ENCODE results near the gene MORN1.

Gene MORN1

GRCh38 chr1:2354511-2355372 is 36.6 kb downstream of the MORN1 start (continued):
- TF ChIP-seq OSR1 (CRISPR knock-in tag; IDR thresholded peaks at IDR 0.05) (no peak), PPARA (CRISPR knock-in tag; IDR thresholded peaks at IDR 0.05; ENCODE audit: borderline replicate concordance) (no peak), ZNF565 (CRISPR knock-in tag; conservative IDR thresholded peaks at IDR 0.05; ENCODE audit: low read depth) (no peak), PATZ1 (CRISPR knock-in tag; IDR thresholded peaks at IDR 0.05; ENCODE audit: borderline replicate concordance) (no peak), ZNF8 (CRISPR knock-in tag; IDR thresholded peaks at IDR 0.05) (no peak)

- TF ChIP-seq GLIS3 (CRISPR knock-in tag; IDR thresholded peaks at IDR 0.05) (no peak), TCF4 (CRISPR knock-in tag; IDR thresholded peaks at IDR 0.05; ENCODE audit: borderline replicate concordance) (no peak), POU6F1 (CRISPR knock-in tag; IDR thresholded peaks at IDR 0.05; ENCODE audit: borderline replicate concordance, low read depth) (no peak), OSR1 (CRISPR knock-in tag; IDR thresholded peaks at IDR 0.05) (no peak), ZFP3 (CRISPR knock-in tag; IDR thresholded peaks at IDR 0.05) (no peak), ZNF565 (CRISPR knock-in tag; conservative IDR thresholded peaks at IDR 0.05; ENCODE audit: low read depth) (no peak), ZFP30 (CRISPR knock-in tag; IDR thresholded peaks at IDR 0.05) (no peak), CSRNP3 (CRISPR knock-in tag; IDR thresholded peaks at IDR 0.05) (no peak), PATZ1 (CRISPR knock-in tag; IDR thresholded peaks at IDR 0.05; ENCODE audit: borderline replicate concordance) (no peak), CREB5 (CRISPR knock-in tag; IDR thresholded peaks at IDR 0.05; ENCODE audit: low read depth) (no peak), ARNTL (CRISPR knock-in tag; IDR thresholded peaks at IDR 0.05; ENCODE audit: borderline replicate concordance, low read depth) (no peak)
- no peak for ATAC-seq
Observed at GRCh38 chr1:2353551-2354438, 37.6 kb downstream of the MORN1 start.

GRCh38 chr1:2352897-2353550 is 38.3 kb downstream of the MORN1 start:
- no peak for ATAC-seq
- no peak for TF ChIP-seq ARNTL (CRISPR knock-in tag; IDR thresholded peaks at IDR 0.05; ENCODE audit: borderline replicate concordance, low read depth)
- no peak for TF ChIP-seq SNAI2 (CRISPR knock-in tag; IDR thresholded peaks at IDR 0.05)
- no peak for TF ChIP-seq TOX (CRISPR knock-in tag; IDR thresholded peaks at IDR 0.05; ENCODE audit: borderline replicate concordance)
- TF ChIP-seq ZNF70 (CRISPR knock-in tag; IDR thresholded peaks at IDR 0.05) = no peak
- TF ChIP-seq TSHZ2 (CRISPR knock-in tag; IDR thresholded peaks at IDR 0.05) = no peak
- no peak for TF ChIP-seq CSDC2 (CRISPR knock-in tag; IDR thresholded peaks at IDR 0.05)
